H1 (cell line): ENCODE results near the gene DUSP3. TPM values are rescaled to one million over a fixed set of nuclear protein-coding genes. Genes with fewer than 3 reads are reported as not detected.

Source experiments
- CTCF ChIA-PET: fragments of 300-600 bp; sonication (Branson Sonifier 250); formaldehyde crosslinking; loops from one replicate; lab custom pipeline; 2021; ENCODE audit not compliant: partially characterized antibody; lab: Charles Lee
- POLR2A ChIA-PET: fragments of 300-600 bp; sonication (Branson Sonifier 250); formaldehyde crosslinking; loops from one replicate; lab custom pipeline; 2021; ENCODE audit warnings: inconsistent platforms; ENCODE audit not compliant: partially characterized antibody; lab: Charles Lee
- DNase-seq, 2 experiments: peaks; one replicate each; pipeline versions ENCODE4 v3.0.0 to v3.0.0-alpha.2; 2010 to 2022; ENCODE audit warnings: low spot score in 2 of 2, low read depth in 1 of 2, mixed read lengths in 1 of 2
- FAIRE-seq: peaks from 2 replicates; lab custom pipeline; 2011; peaks lifted over from hg19 to GRCh38; lab: Jason Lieb, UNC
- H2AFZ ChIP-seq: 2 replicates; pipeline ENCODE4 v1.8.1; 2012; ENCODE audit warnings: low read length, inconsistent platforms
- H2AK5ac ChIP-seq: 2 replicates; pipeline ENCODE4 v1.6.1; 2013; ENCODE audit warnings: low read depth, low read length
- H2BK120ac ChIP-seq: replicated peaks from 2 replicates; pipeline ENCODE3; 2013; ENCODE audit warnings: low read depth, low read length, inconsistent platforms
- H2BK12ac ChIP-seq: 2 replicates; pipeline ENCODE4 v1.6.1; 2013; ENCODE audit warnings: low read depth, low read length
- H2BK15ac ChIP-seq: 2 replicates; pipeline ENCODE4 v1.6.1; 2013; ENCODE audit warnings: low read length
- H2BK20ac ChIP-seq: 2 replicates; pipeline ENCODE4 v1.6.1; 2013; ENCODE audit warnings: low read length
- H2BK5ac ChIP-seq: 2 replicates; pipeline ENCODE4 v1.6.1; 2013; ENCODE audit warnings: low read depth, low read length
- H3K14ac ChIP-seq: 2 replicates; pipeline ENCODE4 v1.6.1; 2013; ENCODE audit warnings: inconsistent platforms; ENCODE audit not compliant: insufficient read length
- H3K18ac ChIP-seq: 2 replicates; pipeline ENCODE4 v1.6.1; 2013; ENCODE audit warnings: low read length; ENCODE audit errors: extremely low read depth
- H3K23ac ChIP-seq: 2 replicates; pipeline ENCODE4 v1.6.1; 2013; ENCODE audit warnings: inconsistent platforms; ENCODE audit not compliant: insufficient read length
- H3K23me2 ChIP-seq: 2 replicates; pipeline ENCODE4 v1.6.1; 2013; ENCODE audit warnings: low read depth, low read length
- H3K27ac ChIP-seq: 2 replicates; pipeline ENCODE4 v1.6.1; 2011; ENCODE audit warnings: low read depth, low read length, inconsistent platforms
- H3K27me3 ChIP-seq, 4 experiments: replicated peaks in 1 of 4; 1 replicate in 1 of 4; 2 replicates in 3 of 4; pipeline versions ENCODE4 v1.6.1 to v1.8.1; 2011 to 2013; ENCODE audit warnings: low read length in 3 of 4, mild to moderate bottlenecking in 3 of 4, inconsistent platforms in 2 of 4, mixed read lengths in 2 of 4, moderate library complexity in 1 of 4; ENCODE audit not compliant: control insufficient read depth in 3 of 4, insufficient read depth in 3 of 4; ENCODE audit errors: extremely low read depth in 1 of 4
- H3K36me3 ChIP-seq, 4 experiments: 2 replicates each; pipeline versions ENCODE4 v1.6.1 to v1.8.1; 2011 to 2013; ENCODE audit warnings: mild to moderate bottlenecking in 4 of 4, low read length in 3 of 4, moderate library complexity in 2 of 4, control low read depth in 1 of 4, inconsistent platforms in 1 of 4; ENCODE audit not compliant: insufficient read depth in 4 of 4, control insufficient read depth in 2 of 4
- H3K4ac ChIP-seq: replicated peaks from 2 replicates; pipeline ENCODE3; 2013; ENCODE audit warnings: low read length, low read depth, mixed read lengths, inconsistent platforms; ENCODE audit not compliant: insufficient read length
- H3K4me1 ChIP-seq, 4 experiments: replicated peaks in 1 of 4; 1 replicate in 1 of 4; 2 replicates in 3 of 4; pipeline versions ENCODE4 v1.6.1 to v1.8.1; 2011 to 2013; ENCODE audit warnings: low read length in 3 of 4, inconsistent platforms in 2 of 4, mixed read lengths in 1 of 4; ENCODE audit not compliant: insufficient read depth in 4 of 4, control insufficient read depth in 3 of 4
- H3K4me2 ChIP-seq, 2 experiments: 2 replicates each; pipeline versions ENCODE4 v1.6.1 to v1.8.1; 2011 to 2013; ENCODE audit warnings: low read depth in 2 of 2, low read length in 2 of 2, control low read depth in 1 of 2, inconsistent platforms in 1 of 2, mild to moderate bottlenecking in 1 of 2; ENCODE audit not compliant: insufficient read depth in 1 of 2
- H3K4me3 ChIP-seq, 4 experiments: fragments of 200-600, 300-600 bp in 1 of 4; sonication (generic), shearing (Covaris generic), sonication (Bioruptor Twin) in 1 of 4; 2 replicates each; pipeline versions ENCODE4 v1.5.1 to v1.8.1; 2011 to 2016; ENCODE audit warnings: low read length in 4 of 4, low read depth in 3 of 4, control low read depth in 2 of 4, inconsistent platforms in 2 of 4, mild to moderate bottlenecking in 2 of 4, mixed read lengths in 1 of 4, moderate library complexity in 1 of 4; ENCODE audit not compliant: insufficient read depth in 2 of 4; ENCODE audit errors: extremely low read depth in 1 of 4
- H3K56ac ChIP-seq: replicated peaks from 2 replicates; pipeline ENCODE3; 2013; ENCODE audit warnings: low read depth, mild to moderate bottlenecking, mixed read lengths, low read length, inconsistent platforms; ENCODE audit not compliant: insufficient read length
- H3K79me1 ChIP-seq: 2 replicates; pipeline ENCODE4 v1.6.1; 2013; ENCODE audit warnings: low read depth, low read length, control low read depth
- H3K79me2 ChIP-seq, 2 experiments: 2 replicates each; pipeline versions ENCODE4 v1.6.1 to v1.8.1; 2012 to 2013; ENCODE audit warnings: low read length in 2 of 2, mild to moderate bottlenecking in 2 of 2, inconsistent platforms in 1 of 2; ENCODE audit not compliant: insufficient read depth in 2 of 2, control insufficient read depth in 1 of 2
- H3K9ac ChIP-seq, 4 experiments: replicated peaks in 1 of 4; 1 replicate in 1 of 4; 2 replicates in 3 of 4; pipeline versions ENCODE4 v1.6.1 to v1.8.1; 2011 to 2013; ENCODE audit warnings: low read depth in 3 of 4, low read length in 3 of 4, control low read depth in 2 of 4, mild to moderate bottlenecking in 2 of 4, moderate library complexity in 2 of 4, inconsistent platforms in 1 of 4; ENCODE audit errors: extremely low read depth in 1 of 4
- H3K9me3 ChIP-seq, 2 experiments: 2 replicates each; pipeline versions ENCODE4 v1.6.1 to v1.8.1; 2012 to 2013; ENCODE audit warnings: mild to moderate bottlenecking in 2 of 2, moderate library complexity in 2 of 2, control low read depth in 1 of 2, inconsistent platforms in 1 of 2, low read depth in 1 of 2, low read length in 1 of 2, mixed read lengths in 1 of 2; ENCODE audit not compliant: insufficient read depth in 2 of 2
- H4K20me1 ChIP-seq, 2 experiments: replicated peaks in 1 of 2; 2 replicates each; pipeline versions ENCODE3 to v1.8.1; 2011 to 2013; ENCODE audit warnings: inconsistent platforms in 2 of 2, low read length in 2 of 2, mild to moderate bottlenecking in 1 of 2; ENCODE audit not compliant: insufficient read depth in 2 of 2, control insufficient read depth in 1 of 2
- H4K5ac ChIP-seq: 2 replicates; pipeline ENCODE4 v1.6.1; 2013; ENCODE audit warnings: low read length, low read depth, mixed read lengths, inconsistent platforms; ENCODE audit not compliant: insufficient read length
- H4K8ac ChIP-seq: 2 replicates; pipeline ENCODE4 v1.8.0; 2013; ENCODE audit warnings: mild to moderate bottlenecking, moderate library complexity, low read length, inconsistent platforms; ENCODE audit not compliant: insufficient read depth; ENCODE audit errors: extremely low read depth
- H4K91ac ChIP-seq: replicated peaks from 2 replicates; pipeline ENCODE3; 2013; ENCODE audit warnings: low read length, mixed read lengths, inconsistent platforms; ENCODE audit not compliant: insufficient read length
- BRCA1 ChIP-seq: IDR thresholded peaks from 2 replicates; pipeline ENCODE4 v1.6.1; 2012; ENCODE audit warnings: low read depth, low read length, improper control_type of control experiment
- CTBP2 ChIP-seq: IDR thresholded peaks from 2 replicates; pipeline ENCODE4 v1.7.0; 2011; ENCODE audit warnings: borderline replicate concordance, mild to moderate bottlenecking, moderate library complexity, mixed read lengths, low read length; ENCODE audit not compliant: insufficient read depth, insufficient read length
- EZH2 ChIP-seq: fragments of 200-600 bp; sonication (generic); IDR thresholded peaks from 2 replicates; pipeline ENCODE4 v1.7.1; 2012; ENCODE audit warnings: low read depth, mild to moderate bottlenecking, moderate library complexity, low read length, inconsistent platforms; ENCODE audit not compliant: severe bottlenecking
- HDAC2 ChIP-seq, 2 experiments: fragments of 300-600 bp in 1 of 2; sonication (generic) in 1 of 2; IDR thresholded peaks; 2 replicates each; pipeline ENCODE4 v1.6.1; 2011 to 2012; ENCODE audit warnings: low read depth in 2 of 2, low read length in 2 of 2, mild to moderate bottlenecking in 2 of 2, moderate library complexity in 2 of 2, borderline replicate concordance in 1 of 2, inconsistent platforms in 1 of 2
- JUN ChIP-seq: IDR thresholded peaks from 2 replicates; pipeline ENCODE4 v1.6.1; 2011; ENCODE audit warnings: low read depth, mild to moderate bottlenecking, improper control_type of control experiment, low read length
- NRF1 ChIP-seq: IDR thresholded peaks from 2 replicates; pipeline ENCODE4 v1.6.1; 2011; ENCODE audit warnings: mild to moderate bottlenecking, low read depth, low read length, improper control_type of control experiment
- PHF8 ChIP-seq: fragments of 200-600 bp; sonication (generic); conservative IDR thresholded peaks from 2 replicates; pipeline ENCODE4 v1.7.1; 2012; ENCODE audit warnings: low read depth, mild to moderate bottlenecking, inconsistent platforms, low read length, moderate library complexity
- RFX5 ChIP-seq: IDR thresholded peaks from 2 replicates; pipeline ENCODE4 v1.6.1; 2011; ENCODE audit warnings: low read depth, low read length, improper control_type of control experiment, borderline replicate concordance
- SIN3A ChIP-seq, 2 experiments: IDR thresholded peaks in 1 of 2; conservative IDR thresholded peaks in 1 of 2; 2 replicates each; pipeline ENCODE4 v1.6.1; 2011 to 2012; ENCODE audit warnings: low read length in 2 of 2, improper control_type of control experiment in 1 of 2, low read depth in 1 of 2, mild to moderate bottlenecking in 1 of 2
- SP2 ChIP-seq: IDR thresholded peaks from 2 replicates; pipeline ENCODE4 v1.6.1; 2012; ENCODE audit warnings: mild to moderate bottlenecking, low read length, inconsistent platforms
- YY1 ChIP-seq: IDR thresholded peaks from 2 replicates; pipeline ENCODE4 v1.6.1; 2011; ENCODE audit warnings: low read depth, mild to moderate bottlenecking, low read length
- WGBS, 2 experiments: shearing (Covaris generic) in 1 of 2; methylation state at CpG; one replicate each; pipeline versions ENCODE4 v1.1.6 to v1.1.7; 2013 to 2015; ENCODE audit warnings: low lambda C conversion rate in 2 of 2, mixed read lengths in 2 of 2, inconsistent platforms in 1 of 2, low coverage in 1 of 2, missing lambda C conversion rate in 1 of 2; ENCODE audit not compliant: insufficient replicate concordance in 2 of 2, insufficient coverage in 1 of 2, insufficient read length in 1 of 2; ENCODE audit errors: extremely low coverage in 1 of 2, missing lambda C conversion rate in 1 of 2; 5-methylcytosine and 5-hydroxymethylcytosine counted together
- polyA plus RNA-seq, 7 experiments: library from polyadenylated mRNA; depleted of rRNA in 3 of 7; stranded (reverse) in 5 of 7; unstranded in 2 of 7; fragments of >200 nt in 5 of 7; fragments of 200-250 nt in 2 of 7; gene quantifications; 1 replicate in 5 of 7; 2 replicates in 1 of 7; 4 replicates in 1 of 7; pipeline versions ENCODE4 v1.2.1 to v1.2.3, GENCODE V29; 2011 to 2013; ENCODE audit warnings: missing spikeins in 2 of 7, mixed read lengths in 2 of 7
- total RNA-seq: library from RNA; stranded (reverse); fragmentation: NEBNext Ultra II Directional; extraction: Animal tissue kit (Norgen Biotek cat#: 25700); gene quantifications from 2 replicates; pipeline ENCODE4 v1.2.1, GENCODE V29; 2021
- TF ChIP-seq, protein P1 (sequence below): IDR thresholded peaks from 2 replicates; pipeline ENCODE4 v1.6.1; 2012; ENCODE audit warnings: inconsistent platforms

The DUSP3 gene
- total and polyA plus RNA-seq, 2 of the 8 experiments (the other 6 are each of a cell fraction or from before 2014, with no cell fraction given) = 15.1 to 21.2 TPM

GRCh38 chr17:43823350-43824084, 44.7 kb upstream of the DUSP3 start:
- Histone ChIP-seq H2AK5ac (no peak overlapping the region), H3K4me3 (no peak overlapping the region), H3K23ac (no peak overlapping the region), H3K4me2 (no peak overlapping the region), H3K9me3 (no peaks in the 10 kb centered on the region), H2AFZ (no peak overlapping the region), H3K9ac (no peak overlapping the region), H3K4me1 (no peaks in the 10 kb centered on the region; a peak in 1 of 7 replicates), H3K36me3 (peaks cover 0 to 8% (median 0%) of the 10 kb centered on the region in 4 experiments; a peak in 3 of 8 replicates), H3K27me3 (no peaks in the 10 kb centered on the region), H3K14ac (no peak overlapping the region), H4K20me1 (no peaks in the 10 kb centered on the region), H3K18ac (no peak overlapping the region), H4K91ac (no peak overlapping the region), H3K4ac (no peak overlapping the region), H3K23me2 (no peaks in the 10 kb centered on the region), H3K79me2 (no peaks in the 10 kb centered on the region), H3K79me1 (no peaks in the 10 kb centered on the region), H3K27ac (no peak overlapping the region), H4K5ac (no peak overlapping the region), H2BK5ac (no peak overlapping the region), H4K8ac (no peak overlapping the region), H2BK12ac (no peak overlapping the region), H3K56ac (no peak overlapping the region), H2BK20ac (no peak overlapping the region), H2BK15ac (no peak overlapping the region), H2BK120ac (no peak overlapping the region)
- FAIRE-seq (no peak), DNase-seq (no peak)
- 95% methylated on average over 10 of the region's 10 CpGs; no CpG with 5 or more reads in 1 of the 2 experiments for WGBS, 2 experiments
- ChIA-PET POLR2A (no interaction called here), CTCF (interaction anchor here (1.1 to 1.7 kb wide), 7 partner anchors 17 to 55 kb away, joined by 3 to 7 read pairs (median 5); partner anchors contain the start of gene CD300LG)
- TF ChIP-seq BRCA1 (no peak), EZH2 (no peak), SP2 (no peak), RFX5 (no peak), NRF1 (no peak), HDAC2 (IDR thresholded peaks at IDR 0.05; ENCODE audit: borderline replicate concordance in 1 of 2, low read depth in 2 of 2, low read length in 2 of 2) (no peak), CTBP2 (no peak), SIN3A (conservative IDR thresholded peaks at IDR 0.05 in 1 of 2, IDR thresholded peaks at IDR 0.05 in 1 of 2; ENCODE audit: low read depth in 1 of 2, low read length in 2 of 2) (no peak), JUN (no peak), PHF8 (no peak), YY1 (no peak)
- TF ChIP-seq, protein P1, sequence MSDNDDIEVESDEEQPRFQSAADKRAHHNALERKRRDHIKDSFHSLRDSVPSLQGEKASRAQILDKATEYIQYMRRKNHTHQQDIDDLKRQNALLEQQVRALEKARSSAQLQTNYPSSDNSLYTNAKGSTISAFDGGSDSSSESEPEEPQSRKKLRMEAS = no peak
